Astrocyte of the spinal cord (primary cell): Measurements from ENCODE around the gene AHNAK.
"Not testable (repeated sequence)": the region's sequence is repeated elsewhere in the genome, so short reads cannot be mapped to it uniquely, and the experiment has no call there.

Source experiments
- DNase-seq: peaks from one replicate; pipeline ENCODE4 v3.0.0; 2011; ENCODE audit warnings: low read depth, low spot score
- H3K4me3 ChIP-seq: 2 replicates; pipeline ENCODE4 v1.5.1; 2011; ENCODE audit warnings: low read depth, mild to moderate bottlenecking, low read length, moderate library complexity
- CTCF ChIP-seq: IDR thresholded peaks from 2 replicates; pipeline ENCODE4 v1.5.1; 2012; ENCODE audit warnings: low read depth, mild to moderate bottlenecking, low read length, inconsistent platforms
- in situ Hi-C: cut with HindIII; loops from 2 replicates; pipeline ENCODE4 v1.10.0; 2017; ENCODE audit warnings: low sequenced_read_pairs

The AHNAK gene

GRCh38 chr11:62569611-62570010 is 23.0 kb upstream of the AHNAK start:
- TF ChIP-seq CTCF: no peak
- in situ Hi-C loops: no loop called here
- DNase-seq: no peak
- H3K4me3 ChIP-seq: no peak overlapping the region

- in situ Hi-C loops: no loop called here
- no peak for DNase-seq
- H3K4me3 ChIP-seq: no peak overlapping the region
- no peak for TF ChIP-seq CTCF
Measured at GRCh38 chr11:62567018-62567633, 20.5 kb upstream of the AHNAK start.

- H3K4me3 ChIP-seq: no peak overlapping the region
- no peak for DNase-seq
- TF ChIP-seq CTCF: no peak
- in situ Hi-C loops: no loop called here
Measured at GRCh38 chr11:62566247-62566646, 19.6 kb upstream of the AHNAK start.

GRCh38 chr11:62565100-62565802 is 18.6 kb upstream of the AHNAK start:
- in situ Hi-C loops: no loop called here
- no peak for TF ChIP-seq CTCF
- no peak for DNase-seq
- H3K4me3 ChIP-seq: no peak overlapping the region

GRCh38 chr11:62561677-62562230 is 15.1 kb upstream of the AHNAK start:
- DNase-seq, H3K4me3 ChIP-seq, in situ Hi-C loops: not testable (repeated sequence)

- no peak overlapping the region for H3K4me3 ChIP-seq
- DNase-seq: peak; percentile 97
- peak; percentile 91 for TF ChIP-seq CTCF
- in situ Hi-C loops: no loop called here
Measured at GRCh38 chr11:62560566-62561103, 14.0 kb upstream of the AHNAK start.

- H3K4me3 ChIP-seq, DNase-seq, in situ Hi-C loops: not testable (repeated sequence)
Measured at GRCh38 chr11:62559626-62560025, 13.0 kb upstream of the AHNAK start.
